Effector memory CD8-positive, alpha-beta T cell (primary cell): ENCODE measurements around the gene FN3KRP.
"Not testable (repeated sequence)": the region's sequence is repeated elsewhere in the genome, so short reads cannot be mapped to it uniquely, and the experiment has no call there.

Experiments
- ATAC-seq: fragments of 150-1000 bp; cut with Tn5 transposase; replicated peaks from 2 replicates; pipeline ENCODE4 v1.10.0; 2021; ENCODE audit warnings: mild to moderate bottlenecking, moderate library complexity
- DNase-seq, 3 experiments: peaks; one replicate each; pipeline ENCODE4 v3.0.0; 2021
- H3K27ac Mint-ChIP-seq, 2 donors: one replicate each; pipeline ENCODE4 v1.8.0; 2022; ENCODE audit warnings: mild to moderate bottlenecking in 2 of 2, mixed read lengths in 2 of 2, moderate library complexity in 2 of 2
- H3K27me3 Mint-ChIP-seq, 2 donors: one replicate each; pipeline ENCODE4 v1.8.0; 2022; ENCODE audit warnings: mixed read lengths in 2 of 2
- H3K36me3 Mint-ChIP-seq: one replicate; pipeline ENCODE4 v1.8.0; 2022; ENCODE audit warnings: mild to moderate bottlenecking, moderate library complexity, mixed read lengths; ENCODE audit not compliant: insufficient read depth
- H3K4me1 Mint-ChIP-seq, 2 donors: one replicate each; pipeline ENCODE4 v1.8.0; 2022; ENCODE audit warnings: low read depth in 2 of 2, mixed read lengths in 2 of 2
- H3K4me3 Mint-ChIP-seq, 2 donors: one replicate each; pipeline ENCODE4 v1.8.0; 2022; ENCODE audit warnings: mild to moderate bottlenecking in 2 of 2, mixed read lengths in 2 of 2, moderate library complexity in 2 of 2
- H3K9me3 Mint-ChIP-seq, 2 donors: one replicate each; pipeline ENCODE4 v1.8.0; 2022; ENCODE audit warnings: mixed read lengths in 2 of 2

Gene FN3KRP

GRCh38 chr17:82750241-82750908, 33.9 kb downstream of the FN3KRP start:
- DNase-seq (no peak), ATAC-seq (no peak)
- Mint-ChIP-seq H3K36me3 (peaks cover 10% of the 10 kb centered on the region), H3K4me3 (peak overlapping the region; percentile 51 to 63), H3K9me3 (no peaks in the 10 kb centered on the region), H3K27me3 (no peaks in the 10 kb centered on the region), H3K4me1 (peaks cover 16 to 22% of the 10 kb centered on the region in 2 donors), H3K27ac (no peak overlapping the region)

DNA sequence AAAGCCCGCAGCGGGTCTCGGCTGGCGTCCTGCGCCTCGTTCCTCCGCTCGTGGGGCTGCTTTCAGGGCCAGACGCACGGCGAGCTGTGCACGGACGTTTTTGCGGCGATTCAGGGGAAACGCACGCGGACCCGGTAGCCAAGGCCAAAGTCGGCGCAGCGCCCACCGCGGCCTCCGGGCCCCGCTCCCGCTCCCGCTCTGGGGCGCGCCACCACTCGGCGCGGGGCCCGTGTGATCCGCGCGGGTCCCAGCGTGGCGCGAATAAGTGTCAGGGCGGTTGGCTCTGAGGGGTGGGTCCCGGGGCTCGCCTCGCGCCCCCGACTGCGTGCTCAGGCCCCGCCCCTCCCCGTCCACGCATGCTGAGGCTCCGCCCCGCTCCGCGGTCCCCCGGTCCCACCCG, 34.7 kb downstream of the FN3KRP start:
- H3K9me3 Mint-ChIP-seq = no peaks in the 10 kb centered on the region
- H3K27ac Mint-ChIP-seq = no peak overlapping the region
- DNase-seq = no peak
- peak; percentile 51 for ATAC-seq
- H3K4me1 Mint-ChIP-seq = peaks cover 21 to 26% of the 10 kb centered on the region in 2 donors
- H3K27me3 Mint-ChIP-seq = no peaks in the 10 kb centered on the region
- peaks cover 10% of the 10 kb centered on the region for H3K36me3 Mint-ChIP-seq
- peak overlapping the region in 1 of 2 donors; percentile 27 for H3K4me3 Mint-ChIP-seq

DNA sequence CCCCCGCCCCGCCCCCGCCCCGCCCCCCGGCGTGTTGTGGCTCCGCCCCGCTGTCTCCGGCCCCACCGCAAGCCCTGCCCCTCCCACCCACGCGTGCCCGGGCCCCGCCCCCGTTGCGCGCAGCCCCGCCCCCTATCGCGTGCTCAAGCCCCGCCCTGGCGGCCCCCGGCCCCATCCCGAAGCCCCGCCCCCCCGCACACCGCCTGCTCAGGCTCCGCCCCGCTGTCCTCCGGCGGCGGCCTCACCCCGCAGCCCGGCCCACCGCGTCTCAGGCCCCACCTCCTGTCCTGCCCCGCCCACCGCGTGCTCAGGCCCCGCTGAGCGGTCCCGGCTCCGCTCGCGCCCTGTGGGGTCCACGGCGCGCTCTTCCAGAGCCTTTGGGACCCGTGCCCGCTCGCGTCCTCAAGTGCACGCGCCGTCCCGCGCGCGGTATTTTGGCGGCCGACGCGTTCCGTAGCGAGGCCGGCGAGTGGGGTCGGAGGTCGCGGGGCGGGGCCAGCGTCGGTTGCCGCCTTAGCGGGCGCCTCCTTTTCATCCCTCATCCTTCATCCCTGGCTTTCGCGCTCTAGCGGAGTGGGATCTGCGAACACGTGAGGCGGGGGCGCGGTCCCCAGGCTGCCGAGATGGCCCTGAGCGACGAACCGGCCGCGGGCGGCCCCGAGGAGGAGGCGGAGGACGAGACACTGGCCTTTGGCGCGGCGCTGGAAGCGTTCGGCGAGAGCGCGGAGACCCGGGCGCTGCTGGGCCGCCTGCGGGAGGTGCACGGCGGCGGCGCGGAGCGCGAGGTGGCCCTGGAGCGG, 35.3 kb downstream of the FN3KRP start, which contains the start of gene TBCD:
Gene TBCD (plus strand): TSS at position 495 of the 800 bp plus-strand sequence. CDS start 129 bp downstream, at position 624.
- Mint-ChIP-seq H3K27me3 (no peaks in the 10 kb centered on the region), H3K4me3 (peak within 1 kb of the TSS; percentile 82 to 86), H3K36me3 (peaks cover 10% of the 10 kb centered on the region), H3K4me1 (peaks cover 21 to 26% of the 10 kb centered on the region in 2 donors), H3K27ac (peak within 1 kb of the TSS in 1 of 2 donors; percentile 53), H3K9me3 (no peaks in the 10 kb centered on the region)
- ATAC-seq (peak; percentile 73), DNase-seq (peak; percentile 74 to 77 (median 77))

DNA sequence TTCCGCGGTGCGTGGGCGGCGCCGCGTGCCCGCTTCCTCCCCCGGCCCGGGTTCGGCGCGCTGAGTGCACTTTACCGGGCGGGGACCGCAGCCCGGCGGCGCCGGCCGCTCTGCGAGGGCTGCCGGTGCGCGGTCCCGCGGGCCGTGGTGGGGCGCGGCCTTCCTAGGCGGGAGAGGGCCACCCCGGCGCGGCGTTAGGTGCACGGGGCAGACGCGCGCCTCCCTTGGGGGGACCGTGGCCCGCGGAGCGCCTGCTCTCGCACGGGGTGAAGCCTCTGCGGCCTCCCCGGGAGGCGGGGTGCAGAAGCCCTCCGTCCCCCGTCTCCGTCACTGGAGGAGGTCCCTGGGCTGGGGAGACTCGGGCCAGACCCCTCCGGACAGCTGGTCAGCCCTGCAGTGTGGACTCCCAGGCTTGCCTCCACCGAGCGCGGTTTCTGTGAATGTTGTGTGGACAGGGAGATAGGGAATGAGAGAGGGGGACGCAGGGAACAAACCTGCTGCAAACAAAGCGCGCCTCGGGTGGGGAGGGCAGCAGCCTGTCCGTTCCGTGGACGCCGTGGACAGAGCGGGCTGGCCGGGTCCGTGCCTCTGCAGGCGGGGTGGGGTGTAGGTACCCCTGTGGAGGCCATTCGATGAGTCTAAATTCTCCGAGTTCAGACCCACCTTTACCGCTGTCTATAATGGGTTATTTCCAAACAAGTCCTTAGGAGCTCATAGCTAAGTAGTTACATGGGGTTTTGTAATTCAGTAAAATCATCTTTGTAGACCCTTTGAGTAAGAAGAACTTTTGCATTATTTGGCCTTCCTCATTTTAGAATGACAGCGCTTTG, 36.1 kb downstream of the FN3KRP start:
- DNase-seq (peak in 1 of 3 experiments; percentile 17), ATAC-seq (peak; percentile 34)
- no peaks in the 10 kb centered on the region for H3K9me3 Mint-ChIP-seq
- H3K4me1 Mint-ChIP-seq = peaks cover 21 to 26% of the 10 kb centered on the region in 2 donors
- peaks cover 15% of the 10 kb centered on the region for H3K36me3 Mint-ChIP-seq
- H3K4me3 Mint-ChIP-seq = peak overlapping the region; percentile 82 to 86
- H3K27ac Mint-ChIP-seq = peak overlapping the region in 1 of 2 donors; percentile 53
- H3K27me3 Mint-ChIP-seq = no peaks in the 10 kb centered on the region

GRCh38 chr17:82753201-82753464, 36.6 kb downstream of the FN3KRP start:
- Mint-ChIP-seq H3K4me1 (peaks cover 21 to 26% of the 10 kb centered on the region in 2 donors), H3K27me3 (no peaks in the 10 kb centered on the region), H3K9me3 (no peaks in the 10 kb centered on the region), H3K4me3 (peak overlapping the region; percentile 82 to 86), H3K36me3 (peaks cover 15% of the 10 kb centered on the region), H3K27ac (no peak overlapping the region)
- ATAC-seq = no peak
- no peak for DNase-seq

- ATAC-seq = no peak
- Mint-ChIP-seq H3K36me3 (peaks cover 23% of the 10 kb centered on the region), H3K27ac (no peak overlapping the region), H3K4me3 (no peak overlapping the region), H3K9me3 (no peaks in the 10 kb centered on the region), H3K27me3 (no peaks in the 10 kb centered on the region), H3K4me1 (peaks cover 23 to 26% of the 10 kb centered on the region in 2 donors)
- no peak for DNase-seq
Observed at GRCh38 chr17:82754297-82755208, 38.0 kb downstream of the FN3KRP start.

- Mint-ChIP-seq H3K27ac (no peak overlapping the region), H3K27me3 (no peaks in the 10 kb centered on the region), H3K4me3 (no peak overlapping the region), H3K4me1 (peaks cover 23 to 34% of the 10 kb centered on the region in 2 donors), H3K9me3 (no peaks in the 10 kb centered on the region), H3K36me3 (peaks cover 21% of the 10 kb centered on the region)
- ATAC-seq = no peak
- no peak for DNase-seq
Observed at GRCh38 chr17:82756166-82756565, 39.7 kb downstream of the FN3KRP start.

- Mint-ChIP-seq H3K9me3 (no peaks in the 10 kb centered on the region), H3K27ac (peak overlapping the region in 1 of 2 donors; percentile 38), H3K4me3 (no peak overlapping the region), H3K27me3 (no peaks in the 10 kb centered on the region), H3K4me1 (peaks cover 2 to 15% of the 10 kb centered on the region in 2 donors), H3K36me3 (peaks cover 24% of the 10 kb centered on the region)
- ATAC-seq (no peak), DNase-seq (no peak)
Observed at GRCh38 chr17:82765371-82765770, 48.9 kb downstream of the FN3KRP start.

DNA sequence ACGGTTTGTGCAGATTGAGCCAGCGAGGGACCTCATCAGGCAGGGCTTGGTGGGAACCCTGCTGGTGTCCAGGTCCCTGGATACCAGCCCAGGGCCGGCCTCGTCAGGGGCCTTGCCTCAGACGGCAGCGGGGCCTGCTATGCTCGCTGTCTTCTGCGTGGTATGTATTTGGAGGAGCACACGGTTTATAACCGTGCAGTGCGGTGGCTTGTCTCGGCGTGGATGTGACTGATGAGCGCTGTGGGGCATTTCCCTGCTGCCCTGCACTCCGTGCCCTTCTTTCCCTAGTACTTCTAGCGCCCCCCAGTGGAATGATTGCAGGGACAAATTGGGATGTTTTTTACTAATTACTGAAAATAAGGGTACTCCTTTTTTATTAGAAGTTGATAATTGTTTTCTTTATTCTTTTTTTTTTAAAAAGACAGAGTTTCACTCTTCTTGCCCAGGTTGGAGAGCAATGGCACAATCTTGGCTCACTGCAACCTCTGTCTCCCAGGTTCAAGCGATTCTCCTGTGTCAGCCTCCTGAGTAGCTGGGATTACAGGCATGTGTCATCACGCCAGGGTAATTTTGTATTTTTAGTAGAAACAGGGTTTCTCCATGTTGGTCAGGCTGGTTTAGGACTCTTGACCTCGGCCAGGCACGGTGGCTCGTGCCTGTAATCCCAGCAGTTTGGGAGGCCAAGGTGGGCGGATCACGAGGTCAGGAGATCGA, 50.7 kb downstream of the FN3KRP start:
- no peaks in the 10 kb centered on the region for H3K9me3 Mint-ChIP-seq
- H3K36me3 Mint-ChIP-seq = peaks cover 27% of the 10 kb centered on the region
- DNase-seq = peak in 2 of 3 experiments; percentile 25 to 27
- no peaks in the 10 kb centered on the region for H3K27me3 Mint-ChIP-seq
- no peak for ATAC-seq
- H3K4me1 Mint-ChIP-seq = peaks cover 3 to 10% of the 10 kb centered on the region in 2 donors
- H3K4me3 Mint-ChIP-seq = no peak overlapping the region
- no peak overlapping the region for H3K27ac Mint-ChIP-seq

- H3K27me3 Mint-ChIP-seq = no peaks in the 10 kb centered on the region
- no peak for ATAC-seq
- no peak overlapping the region for H3K4me3 Mint-ChIP-seq
- no peaks in the 10 kb centered on the region for H3K9me3 Mint-ChIP-seq
- peaks cover 25% of the 10 kb centered on the region for H3K36me3 Mint-ChIP-seq
- H3K27ac Mint-ChIP-seq = no peak overlapping the region
- no peak for DNase-seq
- peaks cover 4 to 5% of the 10 kb centered on the region in 2 donors for H3K4me1 Mint-ChIP-seq
Observed at GRCh38 chr17:82769041-82769440, 52.5 kb downstream of the FN3KRP start.

DNA sequence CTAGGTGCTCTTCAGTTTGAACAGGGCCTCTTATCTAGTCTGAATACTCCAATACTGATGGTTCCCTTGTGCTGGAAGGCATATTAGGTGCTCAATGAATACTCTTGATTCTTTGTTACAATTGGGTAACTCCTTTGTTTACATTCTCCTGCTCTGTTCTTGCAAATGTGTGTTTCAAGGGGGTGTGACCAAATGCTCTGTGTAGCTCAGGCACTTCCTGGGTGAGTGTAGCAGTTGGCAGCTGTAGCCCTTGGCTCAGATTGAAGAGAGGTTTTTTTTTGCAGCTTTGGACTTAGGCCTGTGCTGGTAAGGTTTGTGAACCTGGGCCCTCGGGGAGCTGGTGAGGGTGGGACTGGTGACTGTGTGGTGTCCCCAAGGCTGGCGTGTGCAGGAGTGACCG, 55.5 kb downstream of the FN3KRP start:
- no peak for ATAC-seq
- Mint-ChIP-seq H3K9me3 (no peaks in the 10 kb centered on the region), H3K4me1 (peaks cover 16 to 20% of the 10 kb centered on the region in 2 donors), H3K27ac (peak overlapping the region in 1 of 2 donors; percentile 67), H3K27me3 (no peaks in the 10 kb centered on the region), H3K4me3 (peak overlapping the region; percentile 46 to 54), H3K36me3 (peaks cover 25% of the 10 kb centered on the region)
- no peak for DNase-seq

GRCh38 chr17:82774456-82774855, 58.0 kb downstream of the FN3KRP start:
- not testable (repeated sequence) for H3K36me3 Mint-ChIP-seq, H3K27me3 Mint-ChIP-seq, H3K9me3 Mint-ChIP-seq, DNase-seq, ATAC-seq
- H3K4me3 Mint-ChIP-seq = peak overlapping the region; percentile 76
- peaks cover 19 to 23% of the 10 kb centered on the region in 2 donors for H3K4me1 Mint-ChIP-seq
- H3K27ac Mint-ChIP-seq = peak overlapping the region; percentile 46 to 85
